Right atrium auricular region (tissue), 2 donors: Measurements from ENCODE around the gene KCNJ10. TPM values are rescaled to one million over a fixed set of nuclear protein-coding genes. Genes with fewer than 3 reads are reported as not detected.
A peak's percentile ranks its signal among the peaks of the same experiment; 100 is the strongest.

Experiments used
- DNase-seq: peaks from one replicate; pipeline ENCODE4 v3.0.0-alpha.2; 2019; ENCODE audit warnings: low spot score
- H3K27ac ChIP-seq, 2 donors: fragments of 200-600 bp; sonication (generic); 1 replicate in 1 of 2; 2 replicates in 1 of 2; pipeline ENCODE4 v1.5.1; 2016 to 2019
- H3K27me3 ChIP-seq, 2 donors: fragments of 200-600 bp; sonication (generic); one replicate each; pipeline versions ENCODE4 v1.5.1 to v1.6.0; 2017 to 2019
- H3K36me3 ChIP-seq: fragments of 200-600 bp; sonication (generic); one replicate; pipeline ENCODE4 v1.5.1; 2016
- H3K4me1 ChIP-seq, 2 donors: fragments of 200-600 bp; sonication (generic); one replicate each; pipeline versions ENCODE4 v1.5.1 to v1.6.0; 2017 to 2019
- H3K4me3 ChIP-seq, 2 donors: fragments of 200-600 bp; sonication (generic); 1 replicate in 1 of 2; 2 replicates in 1 of 2; pipeline ENCODE4 v1.5.1; 2017 to 2019; ENCODE audit warnings: mild to moderate bottlenecking in 1 of 2, moderate library complexity in 1 of 2
- H3K9me3 ChIP-seq, 2 donors: fragments of 200-600 bp; sonication (generic); one replicate each; pipeline ENCODE4 v1.5.1; 2019
- total RNA-seq, 2 donors: library from RNA; depleted of rRNA; stranded (reverse); fragments of >200 nt; gene quantifications; one replicate each; pipeline ENCODE4 v1.1.0, GENCODE V29; 2016
- TF ChIP-seq, protein P1 (sequence below), 2 donors: fragments of 200-600 bp; sonication (generic); IDR thresholded peaks; one replicate each; pipeline ENCODE4 v1.5.1; 2019; ENCODE audit warnings: antibody characterized with exemption in 2 of 2

Gene KCNJ10
- total RNA-seq, 2 donors from 2014 or later: 0.20 TPM; not detected in 1

DNA sequence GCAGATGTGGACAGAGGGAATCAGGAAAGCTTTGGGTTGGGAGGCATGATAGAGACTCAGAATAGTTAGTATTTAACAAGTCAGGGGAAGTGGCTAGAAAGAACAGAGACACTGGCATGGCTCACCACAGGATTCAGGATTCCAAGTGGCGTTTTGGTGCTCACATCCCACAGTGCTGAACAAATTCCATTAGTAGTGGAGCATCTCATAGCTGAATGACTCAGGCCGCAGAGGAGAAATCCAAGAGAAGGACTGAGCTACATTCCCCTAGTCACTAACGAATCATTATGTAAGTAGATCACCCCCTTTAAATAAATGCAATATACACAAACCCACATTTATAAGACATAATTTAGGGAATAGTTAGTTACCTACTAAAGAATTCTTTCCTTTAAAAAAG is 6.3 kb upstream of the KCNJ10 start:
- no peak overlapping the region for H3K4me3 ChIP-seq
- DNase-seq: no peak
- H3K27ac ChIP-seq: no peak overlapping the region
- no peaks in the 10 kb centered on the region for H3K27me3 ChIP-seq
- TF ChIP-seq, protein P1, sequence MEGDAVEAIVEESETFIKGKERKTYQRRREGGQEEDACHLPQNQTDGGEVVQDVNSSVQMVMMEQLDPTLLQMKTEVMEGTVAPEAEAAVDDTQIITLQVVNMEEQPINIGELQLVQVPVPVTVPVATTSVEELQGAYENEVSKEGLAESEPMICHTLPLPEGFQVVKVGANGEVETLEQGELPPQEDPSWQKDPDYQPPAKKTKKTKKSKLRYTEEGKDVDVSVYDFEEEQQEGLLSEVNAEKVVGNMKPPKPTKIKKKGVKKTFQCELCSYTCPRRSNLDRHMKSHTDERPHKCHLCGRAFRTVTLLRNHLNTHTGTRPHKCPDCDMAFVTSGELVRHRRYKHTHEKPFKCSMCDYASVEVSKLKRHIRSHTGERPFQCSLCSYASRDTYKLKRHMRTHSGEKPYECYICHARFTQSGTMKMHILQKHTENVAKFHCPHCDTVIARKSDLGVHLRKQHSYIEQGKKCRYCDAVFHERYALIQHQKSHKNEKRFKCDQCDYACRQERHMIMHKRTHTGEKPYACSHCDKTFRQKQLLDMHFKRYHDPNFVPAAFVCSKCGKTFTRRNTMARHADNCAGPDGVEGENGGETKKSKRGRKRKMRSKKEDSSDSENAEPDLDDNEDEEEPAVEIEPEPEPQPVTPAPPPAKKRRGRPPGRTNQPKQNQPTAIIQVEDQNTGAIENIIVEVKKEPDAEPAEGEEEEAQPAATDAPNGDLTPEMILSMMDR (IDR thresholded peaks at IDR 0.05): no peak
- H3K9me3 ChIP-seq: no peaks in the 10 kb centered on the region
- H3K4me1 ChIP-seq: no peaks in the 10 kb centered on the region
- no peaks in the 10 kb centered on the region for H3K36me3 ChIP-seq

DNA sequence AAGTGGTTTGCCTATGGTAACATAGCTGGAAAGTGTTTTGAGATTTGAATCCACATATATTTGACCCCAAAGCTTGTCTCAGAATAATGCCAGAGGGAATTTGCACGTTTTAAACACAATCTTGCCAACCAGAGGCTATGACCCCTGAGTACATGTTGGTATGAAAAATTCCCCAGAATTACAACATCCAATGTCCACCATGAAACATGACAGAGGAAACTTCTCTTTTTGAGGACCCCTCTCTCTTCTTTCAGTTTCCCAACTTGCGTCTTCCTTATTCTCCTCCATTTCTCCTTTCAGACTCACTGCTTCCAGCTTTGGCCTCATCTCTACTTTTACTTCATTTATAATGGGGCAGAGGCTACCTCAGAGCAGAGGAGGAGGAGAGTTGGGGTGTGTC is 5.9 kb upstream of the KCNJ10 start:
- Histone ChIP-seq H3K4me1 (peaks cover 0 to 2% of the 10 kb centered on the region in 2 donors), H3K27ac (no peak overlapping the region), H3K4me3 (no peak overlapping the region), H3K27me3 (no peaks in the 10 kb centered on the region), H3K36me3 (no peaks in the 10 kb centered on the region), H3K9me3 (no peaks in the 10 kb centered on the region)
- TF ChIP-seq, protein P1 (IDR thresholded peaks at IDR 0.05): no peak
- no peak for DNase-seq

DNA sequence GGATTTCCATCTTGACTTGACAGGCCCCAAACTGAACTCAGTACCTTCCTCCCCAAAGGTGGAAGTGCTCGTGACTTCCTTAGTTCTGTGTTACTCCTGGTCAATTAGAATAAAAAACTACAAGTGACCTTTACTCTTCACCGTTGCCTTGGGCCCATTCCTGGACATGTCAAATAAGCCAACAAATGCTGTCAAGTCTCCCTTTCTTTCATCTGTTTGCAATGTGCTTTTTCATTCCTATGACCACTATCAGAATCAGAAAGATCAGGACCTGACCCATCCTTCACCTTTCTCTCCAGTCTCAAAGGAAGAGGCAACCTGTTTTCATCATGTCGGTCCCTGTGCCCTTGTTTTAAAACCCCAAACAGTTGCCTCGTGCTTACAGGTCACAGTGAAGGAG is 4.9 kb upstream of the KCNJ10 start:
- Histone ChIP-seq H3K27ac (no peak overlapping the region), H3K4me3 (no peak overlapping the region), H3K4me1 (peaks cover 0 to 8% of the 10 kb centered on the region in 2 donors), H3K36me3 (no peaks in the 10 kb centered on the region), H3K27me3 (no peaks in the 10 kb centered on the region), H3K9me3 (no peaks in the 10 kb centered on the region)
- DNase-seq: no peak
- TF ChIP-seq, protein P1 (IDR thresholded peaks at IDR 0.05): no peak

DNA sequence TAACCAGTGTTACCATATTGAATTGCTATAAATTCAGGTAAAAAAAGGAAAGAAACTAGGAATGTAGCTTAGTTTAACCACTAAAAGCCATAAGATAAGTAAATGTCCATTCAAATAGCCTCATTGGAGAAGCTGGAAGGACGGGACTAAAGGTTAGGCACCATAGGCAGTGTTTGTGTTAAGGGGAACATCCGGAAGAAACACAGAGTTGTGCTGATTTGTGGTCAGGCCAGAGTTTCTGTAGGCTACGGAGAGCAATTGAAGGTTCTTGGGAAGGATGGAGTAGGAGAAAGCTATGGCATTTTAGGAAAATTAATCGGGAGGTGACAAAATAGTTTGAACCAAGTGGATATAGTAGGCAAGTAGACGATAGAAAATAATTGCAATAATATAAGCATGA is 1.3 kb upstream of the KCNJ10 start:
- DNase-seq: no peak
- Histone ChIP-seq H3K36me3 (no peaks in the 10 kb centered on the region), H3K4me1 (peaks cover 0 to 12% of the 10 kb centered on the region in 2 donors), H3K9me3 (no peaks in the 10 kb centered on the region), H3K4me3 (no peak overlapping the region), H3K27ac (no peak overlapping the region), H3K27me3 (no peaks in the 10 kb centered on the region)
- TF ChIP-seq, protein P1 (IDR thresholded peaks at IDR 0.05): no peak

GRCh38 chr1:160070243-160071163 is 543 bp upstream of the KCNJ10 start:
- peak overlapping the region; percentile 44 to 57 for H3K4me3 ChIP-seq
- no peak overlapping the region for H3K27ac ChIP-seq
- DNase-seq: peak; percentile 79
- no peaks in the 10 kb centered on the region for H3K36me3 ChIP-seq
- TF ChIP-seq, protein P1 (IDR thresholded peaks at IDR 0.05): no peak
- no peaks in the 10 kb centered on the region for H3K9me3 ChIP-seq
- peaks cover 0 to 12% of the 10 kb centered on the region in 2 donors for H3K4me1 ChIP-seq
- H3K27me3 ChIP-seq: no peaks in the 10 kb centered on the region
